Renal pelvis (tissue), 4 donors: ENCODE results near the gene PPP6C. TPM values are rescaled to one million over a fixed set of nuclear protein-coding genes. Genes with fewer than 3 reads are reported as not detected.
A peak's percentile ranks its signal among the peaks of the same experiment; 100 is the strongest.
"Not testable (repeated sequence)": the region's sequence is repeated elsewhere in the genome, so short reads cannot be mapped to it uniquely, and the experiment has no call there.

ENCODE experiments used
- DNase-seq: peaks from one replicate; pipeline ENCODE4 v3.0.0-alpha.2; 2013
- polyA plus RNA-seq, 3 donors: library from polyadenylated mRNA; unstranded; fragments of 120-200 nt; gene quantifications; one replicate each; pipeline ENCODE4 v1.2.1, GENCODE V29; 2013; ENCODE audit not compliant: insufficient read length in 3 of 3

Gene PPP6C
- polyA plus RNA-seq, 3 donors = 44.9 to 54.3 (median 51.0) TPM

DNA sequence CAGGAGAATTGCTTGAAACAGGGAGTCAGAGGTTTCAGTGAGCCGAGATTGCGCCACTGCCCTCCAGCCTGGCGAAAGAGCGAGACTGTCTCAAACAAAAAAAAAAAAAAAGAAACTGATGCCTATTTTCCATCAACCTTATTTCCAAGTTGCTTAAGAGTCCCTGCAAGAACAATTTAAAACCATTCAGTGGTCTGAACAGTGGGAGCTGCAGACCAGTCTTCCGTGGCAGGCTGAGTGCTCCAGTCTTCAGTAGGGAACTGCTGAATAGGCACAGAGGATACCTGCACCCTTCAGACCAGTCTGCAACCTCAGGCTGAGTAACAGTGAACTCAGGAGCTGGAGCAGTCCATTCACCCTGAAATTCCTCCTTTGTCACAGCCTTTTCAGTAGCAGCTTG lies 4.9 kb upstream of the PPP6C start:
- not testable (repeated sequence) for DNase-seq

DNA sequence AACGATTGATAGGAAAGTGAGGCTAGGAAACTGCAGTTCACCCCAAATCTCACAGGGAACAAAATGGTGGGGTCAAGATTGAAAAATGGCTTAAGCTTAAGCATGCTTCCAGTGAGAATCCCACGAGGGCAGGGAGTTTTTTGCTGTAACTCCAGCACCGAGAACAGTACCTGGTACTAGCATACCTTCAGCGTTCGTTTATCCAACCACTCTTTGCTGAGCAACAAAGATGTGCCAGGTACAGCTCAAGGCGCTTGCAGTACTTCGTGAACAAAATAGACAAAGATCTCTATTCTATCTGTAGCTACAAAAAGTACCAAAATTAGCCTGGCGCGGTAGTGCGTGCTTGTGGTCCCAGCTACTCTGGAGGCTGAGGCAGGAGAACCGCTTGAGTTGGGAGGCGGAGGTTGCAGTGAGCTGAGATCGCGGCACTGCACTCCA lies 778 bp upstream of the PPP6C start:
- DNase-seq = peak; percentile 27

DNA sequence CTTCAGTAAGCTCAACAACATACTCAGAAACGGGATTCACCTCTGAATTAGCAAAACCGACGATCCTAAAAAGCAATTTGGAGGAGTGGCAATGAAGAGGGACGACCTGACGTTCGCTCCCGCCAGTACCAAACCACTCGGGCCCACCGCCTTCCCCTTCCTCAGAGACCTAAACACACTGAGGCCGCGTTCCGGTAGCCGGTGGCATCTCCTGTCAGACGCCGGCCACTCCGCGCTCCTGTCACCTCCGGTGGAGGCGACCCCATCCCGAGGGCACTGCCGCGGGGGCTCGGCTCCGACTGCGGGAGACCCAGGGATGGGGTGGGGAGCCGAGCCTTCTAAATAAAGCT lies 617 bp downstream of the PPP6C start:
- peak; percentile 9 for DNase-seq

DNA sequence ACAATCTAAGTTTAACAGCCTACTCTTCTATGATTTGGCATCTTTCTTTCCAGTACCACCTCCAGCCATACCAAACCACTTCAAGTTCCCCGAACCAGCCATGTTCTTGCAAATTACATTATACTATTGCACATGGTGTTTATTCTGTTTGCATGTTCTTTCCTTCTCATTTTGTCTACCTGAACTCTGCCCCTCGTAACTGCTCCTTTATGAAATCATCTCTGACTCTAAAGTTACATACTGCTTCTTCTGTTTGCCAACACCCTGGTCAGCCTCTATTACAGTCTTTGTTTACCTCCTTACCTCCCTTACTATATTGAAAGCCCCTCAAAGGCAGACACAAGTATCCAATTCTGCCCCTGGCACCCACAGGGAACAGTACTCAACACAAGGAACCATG lies 6.0 kb downstream of the PPP6C start:
- no peak for DNase-seq

DNA sequence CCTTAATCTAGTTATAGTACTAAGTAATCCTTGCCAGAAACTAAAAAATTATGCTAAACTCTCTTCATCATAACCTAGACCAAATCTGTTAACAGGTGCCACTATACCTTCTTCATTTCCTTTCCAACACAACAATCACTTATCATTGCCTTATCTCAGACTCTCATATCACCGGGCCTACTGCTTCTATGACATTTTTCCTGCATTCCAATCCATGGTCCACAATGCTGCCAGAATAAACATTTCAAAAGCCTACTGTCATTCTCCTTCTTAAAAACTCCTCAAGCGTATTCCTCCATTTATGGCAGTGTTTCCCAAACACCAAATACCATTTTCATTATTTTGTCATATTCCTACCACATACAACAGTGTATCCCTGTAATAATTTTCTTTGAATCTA lies 6.5 kb downstream of the PPP6C start:
- DNase-seq = no peak

DNA sequence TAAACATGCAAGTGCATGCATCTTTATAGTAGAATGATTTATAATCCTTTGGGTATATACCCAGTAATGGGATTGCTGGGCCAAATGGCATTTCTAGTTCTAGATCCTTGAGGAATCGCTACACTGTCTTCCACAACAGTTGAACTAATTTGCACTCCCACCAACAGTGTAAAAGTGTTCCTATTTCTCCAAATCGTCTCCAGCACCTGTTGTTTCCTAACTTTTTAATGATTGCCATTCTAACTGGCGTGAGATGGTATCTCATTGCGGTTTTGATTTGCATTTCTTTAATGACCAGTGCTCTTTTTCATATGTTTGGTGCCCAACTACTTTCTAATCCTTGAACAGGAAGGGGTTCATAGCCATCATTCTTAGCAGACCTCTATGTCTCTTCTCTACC lies 7.8 kb downstream of the PPP6C start:
- not testable (repeated sequence) for DNase-seq

DNA sequence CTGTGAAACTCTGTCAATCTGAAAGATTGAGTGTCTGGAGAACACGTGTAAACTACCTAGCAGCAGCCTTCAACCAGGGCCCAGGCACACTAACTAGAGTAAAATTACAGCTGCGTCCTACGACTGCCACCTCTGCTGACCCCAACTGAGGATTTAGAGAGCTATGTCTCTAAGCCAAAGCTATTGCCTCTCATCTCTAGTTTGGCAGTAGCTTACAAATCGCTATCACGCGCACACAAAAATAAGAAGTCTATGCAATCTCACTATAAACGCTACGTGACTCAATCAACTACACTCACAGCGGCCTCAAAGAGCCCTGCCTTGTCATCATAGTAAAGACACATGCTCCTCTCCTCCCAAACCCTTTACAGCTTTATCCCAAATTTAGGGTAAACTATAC lies 8.7 kb downstream of the PPP6C start:
- no peak for DNase-seq

DNA sequence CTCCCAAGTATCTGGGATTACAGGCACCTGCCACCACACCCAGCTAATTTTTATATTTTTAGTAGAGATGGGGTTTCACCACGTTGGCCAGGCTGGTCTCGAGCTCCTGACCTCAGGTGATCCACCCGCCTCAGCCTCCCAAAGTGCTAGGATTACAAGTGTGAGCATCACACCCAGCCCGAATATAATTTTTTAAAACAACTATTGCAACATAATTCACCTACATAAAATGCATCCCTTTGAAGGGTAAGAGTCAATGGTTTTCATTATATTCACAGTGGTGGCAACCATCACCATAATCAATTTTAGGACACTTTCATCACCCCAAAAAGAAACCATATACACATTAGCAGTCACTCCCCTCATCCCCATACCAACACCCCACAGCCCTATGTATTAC lies 9.8 kb downstream of the PPP6C start:
- DNase-seq = not testable (repeated sequence)

DNA sequence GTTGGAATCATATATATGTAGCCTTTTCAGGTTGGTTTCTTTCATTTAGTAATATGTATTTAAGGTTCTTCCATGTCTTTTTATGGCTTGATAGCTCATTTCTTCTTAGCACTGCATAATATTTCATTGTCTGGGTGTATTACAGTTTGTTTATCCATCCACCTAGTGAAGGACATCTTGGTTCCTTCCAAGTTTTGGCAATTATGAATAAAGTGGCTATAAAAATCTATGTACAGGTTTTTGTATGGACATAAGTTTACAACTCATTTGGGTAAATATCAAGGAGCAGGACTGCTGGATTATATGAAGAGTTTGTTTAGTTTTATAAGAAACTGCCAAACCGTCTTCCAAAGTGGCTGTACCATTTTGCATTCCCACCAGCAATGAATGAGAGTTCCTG lies 11.7 kb downstream of the PPP6C start:
- no peak for DNase-seq

DNA sequence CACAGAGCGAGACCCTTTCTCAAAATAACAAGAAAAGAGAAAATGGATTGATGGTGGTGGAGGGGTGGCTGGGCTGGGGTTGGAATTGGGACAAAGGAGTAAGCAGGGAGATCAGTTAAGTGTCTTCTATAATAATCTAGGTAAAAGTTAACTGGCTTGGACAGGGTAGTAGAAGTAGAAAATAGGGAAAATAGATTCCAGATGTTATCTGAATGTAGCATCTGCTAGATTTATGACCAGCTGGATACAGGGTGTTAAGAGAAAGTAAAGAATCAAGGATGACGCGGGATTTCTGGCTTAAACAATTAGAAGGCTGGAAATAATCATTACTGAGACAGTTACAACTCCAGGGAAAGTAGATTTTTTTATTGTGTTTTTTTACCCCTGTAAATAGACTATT lies 13.0 kb downstream of the PPP6C start:
- no peak for DNase-seq

DNA sequence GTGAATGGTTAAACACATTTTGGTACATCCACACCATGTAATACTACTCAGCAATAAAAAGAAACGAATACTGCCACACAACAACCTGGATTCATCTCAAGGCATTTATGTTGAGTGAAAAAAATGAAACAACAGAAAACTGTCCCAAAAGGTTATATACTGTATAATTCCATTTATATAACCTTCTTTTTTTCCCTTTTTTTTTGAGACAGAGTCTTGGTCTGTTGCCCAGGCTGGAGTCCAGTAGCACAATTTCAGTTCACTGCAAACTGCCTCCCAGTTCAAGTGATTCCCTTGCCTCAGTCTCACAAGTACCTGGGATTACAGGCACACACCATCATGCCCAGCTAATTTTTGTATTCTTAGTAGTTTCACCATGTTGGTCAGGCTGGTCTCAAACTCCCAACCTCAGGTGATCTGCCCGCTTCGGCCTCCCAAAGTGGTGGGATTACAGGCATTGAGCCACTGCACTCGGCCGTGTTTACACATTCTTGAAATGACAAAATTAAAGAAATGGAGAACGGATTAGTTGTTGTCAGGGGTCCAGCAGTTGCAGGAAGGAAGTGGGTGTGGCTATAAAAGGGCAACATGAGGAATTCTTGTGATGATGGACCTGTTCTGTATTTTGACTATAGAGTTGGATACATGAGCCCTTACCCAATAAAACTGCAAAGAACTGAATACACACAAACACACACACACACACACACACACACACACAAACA lies 17.4 kb downstream of the PPP6C start:
- no peak for DNase-seq

DNA sequence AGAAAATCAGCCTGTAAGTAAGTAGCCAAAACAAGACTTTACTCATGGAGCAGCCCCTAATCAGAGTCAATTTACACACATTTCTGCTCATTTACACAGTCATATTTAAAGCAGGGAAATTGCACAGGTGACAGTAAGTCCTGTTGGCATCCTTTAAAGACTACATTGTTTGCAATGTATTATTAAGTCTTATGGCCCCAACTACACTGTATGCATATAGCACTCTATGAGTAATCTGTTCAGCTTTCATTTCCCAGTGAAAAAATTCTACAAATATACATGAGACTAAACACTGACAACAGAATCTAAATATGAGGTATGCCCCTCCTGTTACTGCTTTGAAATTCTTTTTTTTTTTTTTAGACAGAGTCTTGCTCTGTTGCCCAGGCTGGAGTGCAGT lies 19.7 kb downstream of the PPP6C start:
- DNase-seq = no peak

DNA sequence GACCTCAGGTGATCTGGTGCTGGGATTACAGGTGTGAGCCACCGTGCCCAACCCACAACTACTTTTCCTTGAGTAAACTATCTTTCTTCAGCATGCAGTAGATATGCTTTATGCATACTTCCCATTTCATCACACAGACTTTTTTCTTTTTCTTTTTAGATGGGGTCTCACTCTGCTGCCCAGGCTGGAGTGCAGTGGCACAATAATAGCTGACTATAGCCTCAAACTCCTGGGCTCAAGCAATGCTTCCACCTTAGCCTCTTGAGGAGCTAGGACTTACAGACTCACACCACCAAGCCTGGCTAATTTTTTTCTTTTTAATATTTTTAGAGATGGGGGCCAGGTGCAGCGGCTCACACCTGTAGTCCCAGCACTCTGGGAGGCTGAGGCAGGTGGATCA lies 22.8 kb downstream of the PPP6C start:
- DNase-seq = no peak

DNA sequence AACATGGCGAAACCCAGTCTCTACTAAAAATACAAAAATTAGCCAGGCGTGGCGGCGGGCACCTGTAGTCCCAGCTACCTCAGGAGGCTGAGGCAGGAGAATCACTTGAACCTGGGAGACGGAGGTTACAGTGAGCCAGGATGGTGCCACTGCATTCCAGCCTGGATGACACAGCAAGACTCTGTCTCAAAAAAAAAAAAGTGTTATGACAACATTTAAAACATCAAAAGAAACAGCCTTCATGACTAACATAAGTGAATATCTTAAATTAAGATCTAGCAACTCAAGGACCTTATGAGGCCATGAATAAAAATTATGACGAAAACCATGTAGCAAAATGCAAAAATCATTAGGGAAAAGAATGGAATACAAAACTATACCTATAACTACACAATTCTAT lies 26.7 kb downstream of the PPP6C start:
- not testable (repeated sequence) for DNase-seq

DNA sequence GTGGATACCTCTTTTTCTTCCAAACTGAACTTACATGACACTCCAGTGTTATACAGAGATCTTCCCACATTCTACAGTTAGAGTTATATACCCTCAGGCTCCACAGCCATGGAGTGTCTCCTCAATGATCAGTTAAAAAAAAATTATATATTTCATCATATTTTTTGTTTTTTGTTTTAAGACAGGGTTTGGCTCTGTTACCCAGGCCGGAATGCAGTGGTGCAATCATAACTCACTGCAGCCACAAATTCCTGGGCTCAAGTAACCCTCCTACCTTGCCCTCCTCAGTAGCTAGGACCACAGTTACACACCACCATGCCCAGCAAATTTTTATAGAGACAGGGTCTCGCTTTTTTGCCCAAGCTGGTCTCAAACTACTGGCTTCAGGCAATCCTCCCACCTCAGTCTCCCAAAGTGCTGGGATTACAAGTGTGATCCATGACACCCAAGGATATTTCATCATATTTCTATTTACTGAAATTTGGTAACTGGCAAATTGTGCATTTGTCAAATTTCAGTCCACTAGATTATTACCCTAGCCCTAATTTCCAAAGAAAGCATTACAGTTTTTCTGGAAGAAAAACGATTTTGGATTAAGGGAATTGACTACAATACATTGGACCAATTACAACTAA lies 28.2 kb downstream of the PPP6C start:
- DNase-seq = no peak

DNA sequence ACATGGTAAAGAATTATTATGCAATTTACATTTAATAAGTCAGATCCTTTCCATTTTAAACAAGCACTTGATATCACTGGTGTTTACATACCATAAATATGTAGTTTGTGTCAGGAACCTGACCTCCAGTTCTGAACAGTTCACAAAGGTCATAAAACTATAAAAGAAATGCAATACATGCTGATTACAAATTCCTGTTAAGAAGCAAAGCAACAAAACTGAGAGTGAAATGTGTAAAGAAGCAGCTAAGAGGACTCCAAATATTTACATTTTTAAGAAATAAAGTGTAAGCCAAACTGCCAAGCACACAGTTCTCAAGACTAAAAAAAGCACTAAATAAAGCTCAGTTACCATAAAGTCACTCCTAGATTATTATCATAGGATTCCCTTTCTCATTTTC lies 28.9 kb downstream of the PPP6C start:
- DNase-seq = no peak

DNA sequence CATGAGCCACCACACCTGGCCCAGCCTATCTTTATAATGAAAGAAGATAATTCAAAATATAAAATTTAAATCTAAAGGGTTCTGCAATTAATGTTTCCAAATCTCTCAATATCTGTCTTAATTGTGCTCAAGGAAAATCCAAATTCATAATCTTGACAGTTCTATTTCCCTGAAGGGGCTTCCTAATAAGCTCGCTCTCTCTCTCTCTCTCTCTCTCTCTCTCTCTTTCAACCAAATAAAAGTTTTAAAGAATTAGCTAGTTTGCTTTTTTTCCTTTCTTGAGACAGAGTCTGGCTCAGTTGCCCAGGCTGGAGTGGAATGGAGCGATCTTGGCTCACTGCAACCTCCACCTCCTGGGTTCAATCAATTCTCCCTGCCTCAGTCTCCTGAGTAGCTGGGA lies 33.1 kb downstream of the PPP6C start:
- no peak for DNase-seq

DNA sequence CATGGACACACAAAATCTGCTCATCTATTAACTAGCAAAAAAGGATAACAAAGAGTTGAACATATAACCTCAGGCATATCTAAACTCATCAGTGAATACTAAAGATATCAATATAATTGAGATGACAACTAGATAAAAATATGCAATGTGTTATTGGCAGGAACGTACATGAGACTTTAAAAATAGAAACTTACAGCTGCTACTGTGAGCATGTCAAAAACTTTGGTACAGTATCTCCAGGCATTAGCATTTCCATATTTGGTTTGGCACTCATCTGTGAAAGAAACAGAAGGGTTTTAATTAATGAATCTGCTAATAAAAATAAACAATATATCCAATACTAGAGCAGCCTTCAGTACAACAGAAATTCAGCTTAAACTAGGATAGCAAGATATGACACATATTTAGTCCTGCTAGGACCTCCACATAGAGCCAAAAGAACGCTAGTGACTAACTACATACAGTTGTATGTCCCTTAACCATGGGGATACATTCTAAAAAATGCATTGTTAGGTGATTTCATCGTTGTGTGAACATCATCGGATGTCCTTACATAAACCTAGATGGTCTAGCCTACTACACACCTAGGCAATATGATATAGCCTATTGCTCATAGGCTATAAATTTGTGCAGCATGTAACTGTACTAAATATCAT lies 35.8 kb downstream of the PPP6C start:
- no peak for DNase-seq

DNA sequence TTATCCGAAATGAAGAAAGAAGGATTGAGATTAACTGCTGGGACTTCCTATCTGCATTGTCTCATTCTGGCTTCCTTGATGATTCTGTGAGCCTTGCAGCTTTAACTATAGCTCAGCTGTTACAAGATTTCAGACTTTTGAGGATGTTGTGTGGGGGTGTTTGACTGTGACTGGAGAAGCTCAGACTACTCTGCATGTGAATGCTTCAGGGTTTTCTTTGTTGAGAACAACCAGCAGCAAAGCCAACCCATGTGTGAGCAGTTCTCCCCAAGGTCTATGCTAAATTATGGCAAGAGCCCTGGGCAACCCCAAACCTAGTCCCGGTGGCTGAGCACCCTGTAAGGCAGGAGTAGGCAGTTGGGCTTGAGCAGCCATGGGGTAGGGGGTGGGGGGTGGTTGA lies 37.9 kb downstream of the PPP6C start:
- DNase-seq = no peak

DNA sequence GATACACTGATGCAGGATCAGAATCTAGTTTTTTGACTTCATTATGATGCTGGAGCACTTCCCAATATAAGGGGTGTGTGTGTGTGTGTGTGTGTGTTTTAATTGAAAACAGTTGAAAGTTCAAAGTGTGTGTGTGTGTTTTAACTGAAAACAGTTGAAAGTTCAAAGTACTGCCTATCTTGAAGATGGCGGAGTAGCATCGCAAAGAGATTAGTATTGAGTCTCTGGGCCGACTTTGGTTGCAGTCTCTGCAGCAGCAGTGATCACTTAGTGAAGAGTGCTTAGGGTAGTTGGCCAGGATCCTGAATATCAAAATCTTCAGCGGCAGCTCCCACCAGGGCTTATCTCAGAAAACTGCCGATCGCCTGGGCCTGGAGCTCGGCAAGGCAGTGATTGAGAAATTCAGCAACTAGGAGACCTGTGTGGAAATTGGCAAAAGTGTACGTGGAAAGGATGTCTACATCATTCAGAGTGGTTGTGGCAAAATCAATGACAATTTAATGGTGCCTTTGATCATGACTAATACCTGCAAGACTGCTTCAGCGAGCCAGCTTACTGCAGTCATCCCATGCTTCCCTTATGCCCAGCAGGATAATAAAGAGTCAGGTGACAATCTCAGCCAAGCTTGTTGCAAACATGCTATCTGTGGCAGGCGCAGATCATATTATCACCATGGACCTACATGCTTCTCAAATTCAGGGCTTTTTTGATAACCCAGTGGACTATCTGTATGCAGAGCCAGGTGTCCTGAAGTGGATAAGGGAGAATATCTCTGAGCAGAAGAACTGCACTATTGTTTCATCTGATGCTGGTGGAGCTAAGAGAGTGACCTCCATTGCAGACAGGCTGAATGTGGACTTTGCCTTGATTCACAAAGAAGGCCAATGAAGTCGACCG lies 39.0 kb downstream of the PPP6C start:
- DNase-seq = no peak

DNA sequence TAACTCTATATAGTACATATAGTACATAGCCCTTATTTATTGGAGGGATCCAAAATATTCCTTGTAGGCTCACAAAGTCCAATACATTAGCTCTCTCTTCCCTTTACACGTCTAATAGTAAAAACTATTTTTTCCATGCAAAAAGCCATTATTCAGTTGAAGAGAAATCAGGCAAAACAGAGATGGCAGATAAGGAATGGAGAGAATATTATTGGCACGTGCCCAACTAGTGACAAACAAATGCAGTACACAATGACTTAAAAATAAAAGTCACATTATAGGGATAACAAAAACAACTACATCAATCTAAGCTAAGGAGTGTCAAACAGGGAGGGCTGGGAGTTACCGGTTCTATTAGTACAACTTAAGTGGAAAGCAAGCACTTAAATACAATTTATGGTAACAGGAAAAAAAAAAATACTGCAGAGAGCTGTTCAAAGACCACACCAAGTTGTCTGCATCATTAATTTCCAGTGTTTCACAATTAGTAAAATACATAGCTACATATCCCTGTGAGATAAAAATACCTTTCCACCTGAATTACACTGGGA lies 42.1 kb downstream of the PPP6C start:
- peak; percentile 16 for DNase-seq

DNA sequence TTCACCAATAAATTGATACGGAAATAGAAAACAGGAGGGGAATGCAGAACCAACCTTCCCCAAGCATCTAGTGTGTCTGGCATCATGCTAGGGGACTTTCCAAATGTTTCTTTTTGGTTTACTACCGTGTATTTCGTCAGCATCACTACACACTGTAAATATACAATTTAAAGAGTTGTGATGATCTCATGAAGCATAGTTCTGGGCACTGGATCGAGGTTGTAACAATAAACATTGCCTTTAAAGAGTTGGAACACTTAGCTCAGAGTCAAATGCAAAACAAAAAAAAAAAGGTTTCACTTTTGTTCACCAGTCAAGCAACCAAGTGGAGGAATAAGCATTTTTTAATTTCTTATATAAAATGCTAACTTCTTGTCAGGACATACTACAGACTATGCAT lies 43.4 kb downstream of the PPP6C start:
- no peak for DNase-seq
